ENCODE data around the gene GPANK1.

- TF ChIP-seq CTCF (IDR thresholded peaks at IDR 0.05) (no peak), POLR2A (IDR thresholded peaks at IDR 0.05) (no peak), EP300 (IDR thresholded peaks at IDR 0.05) (no peak), POLR2AphosphoS5 (IDR thresholded peaks at IDR 0.05) (no peak)
Measured at GRCh38 chr6:31661262-31662123, 3.3 kb downstream of the GPANK1 start.

All from upper lobe of left lung (tissue), 4 donors.